NOMO-1 treated with dmso at 0.1 percent for 144 hours (cell line): ENCODE data around the gene MCRIP2.

Source experiments
- DNase-seq: peaks from one replicate; lab custom pipeline; 2025; ENCODE audit not compliant: unreplicated experiment; lab: John Stamatoyannopoulos, UW

Gene MCRIP2

GRCh38 chr16:616733-617586 lies 24.7 kb upstream of the MCRIP2 start:
- DNase-seq = no peak

DNA sequence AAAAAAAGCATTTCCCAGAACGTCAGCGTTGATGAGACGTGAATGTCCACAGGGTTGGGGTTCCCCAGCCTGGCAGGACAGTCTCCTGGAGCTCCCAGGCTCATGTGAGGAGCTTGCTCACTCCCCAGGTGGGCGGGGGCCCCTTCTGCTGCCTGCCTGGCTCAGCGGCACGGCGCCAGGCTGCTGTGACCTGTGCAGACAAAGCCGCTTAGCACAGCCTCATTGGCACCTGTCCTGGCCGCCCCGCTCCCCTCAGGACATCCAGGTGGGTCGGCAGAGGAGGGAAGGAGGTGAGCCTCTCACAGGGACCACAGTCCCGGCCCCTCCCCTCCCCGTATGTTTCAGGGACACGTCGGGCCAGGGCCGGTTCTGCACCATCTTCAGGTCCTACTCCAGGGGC lies 23.8 kb upstream of the MCRIP2 start:
- DNase-seq = no peak

GRCh38 chr16:619476-620100 lies 22.0 kb upstream of the MCRIP2 start:
- no peak for DNase-seq

DNA sequence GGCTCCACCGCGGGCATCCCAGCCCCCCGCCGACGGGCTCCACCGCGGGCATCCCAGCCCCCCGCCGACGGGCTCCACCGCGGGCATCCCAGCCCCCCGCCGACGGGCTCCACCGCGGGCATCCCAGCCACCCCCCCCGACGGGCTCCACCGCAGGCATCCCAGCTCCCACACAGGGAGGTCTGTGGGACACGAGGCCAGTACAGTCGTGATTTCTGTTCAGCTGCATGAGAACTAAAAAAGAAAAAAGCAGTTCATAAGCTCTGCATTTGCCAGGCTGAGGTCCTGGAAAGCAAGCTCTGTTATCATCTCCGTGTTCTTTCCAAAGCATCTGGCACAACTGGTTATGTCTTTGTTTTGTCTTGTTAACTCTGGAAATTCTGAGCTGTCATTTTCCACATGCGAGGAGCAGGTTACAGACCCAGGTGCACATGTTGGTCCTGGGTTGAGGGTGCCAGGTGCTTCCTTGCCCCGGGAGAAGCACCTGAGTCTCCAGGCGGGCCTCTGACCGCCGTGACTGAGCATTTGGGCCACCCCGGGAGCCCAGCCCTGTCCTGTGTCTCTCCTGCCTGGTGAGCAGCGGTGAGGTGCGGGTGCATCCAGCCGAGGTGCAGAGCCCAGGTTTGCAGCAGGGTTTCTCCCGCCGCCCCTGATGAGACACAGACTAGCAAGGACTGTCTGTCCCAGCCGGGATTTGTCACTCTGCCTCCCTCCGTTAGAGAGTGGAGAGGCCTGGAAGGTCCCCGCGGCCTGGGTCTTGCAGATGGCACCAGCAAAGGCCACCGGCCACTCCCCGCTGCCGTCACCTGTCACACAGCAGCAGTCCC lies 20.7 kb upstream of the MCRIP2 start:
- no peak for DNase-seq

DNA sequence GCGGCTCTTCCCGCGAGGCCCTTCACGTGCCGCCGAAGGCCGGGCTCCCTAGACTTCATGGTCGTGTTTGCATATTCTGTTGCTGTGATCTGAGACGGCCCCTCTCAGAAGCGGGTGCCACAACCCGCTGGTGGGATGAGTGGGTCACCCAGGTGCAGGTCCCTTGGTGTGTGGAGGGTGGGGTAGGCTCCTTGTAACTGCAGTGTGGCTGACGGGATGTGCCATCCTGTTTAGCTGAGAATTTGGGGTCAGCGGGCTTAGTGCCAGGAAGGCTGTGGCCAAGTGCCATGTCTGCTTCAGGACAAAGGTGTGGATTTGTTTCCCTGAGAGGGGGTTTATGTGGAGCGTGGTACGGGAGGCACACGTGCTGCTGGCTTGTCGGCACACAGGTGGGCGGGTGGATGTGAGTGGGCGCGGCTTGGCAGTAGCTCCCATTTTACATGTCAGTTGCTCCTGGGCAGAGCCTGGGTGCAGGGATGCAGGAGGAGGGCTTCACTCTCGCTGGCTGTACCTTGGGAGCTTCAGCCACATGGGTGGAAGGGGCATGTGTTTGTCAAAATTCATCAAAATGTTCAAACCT lies 20.0 kb upstream of the MCRIP2 start:
- DNase-seq = no peak

- no peak for DNase-seq
Measured at GRCh38 chr16:622920-623280, 18.7 kb upstream of the MCRIP2 start.

DNA sequence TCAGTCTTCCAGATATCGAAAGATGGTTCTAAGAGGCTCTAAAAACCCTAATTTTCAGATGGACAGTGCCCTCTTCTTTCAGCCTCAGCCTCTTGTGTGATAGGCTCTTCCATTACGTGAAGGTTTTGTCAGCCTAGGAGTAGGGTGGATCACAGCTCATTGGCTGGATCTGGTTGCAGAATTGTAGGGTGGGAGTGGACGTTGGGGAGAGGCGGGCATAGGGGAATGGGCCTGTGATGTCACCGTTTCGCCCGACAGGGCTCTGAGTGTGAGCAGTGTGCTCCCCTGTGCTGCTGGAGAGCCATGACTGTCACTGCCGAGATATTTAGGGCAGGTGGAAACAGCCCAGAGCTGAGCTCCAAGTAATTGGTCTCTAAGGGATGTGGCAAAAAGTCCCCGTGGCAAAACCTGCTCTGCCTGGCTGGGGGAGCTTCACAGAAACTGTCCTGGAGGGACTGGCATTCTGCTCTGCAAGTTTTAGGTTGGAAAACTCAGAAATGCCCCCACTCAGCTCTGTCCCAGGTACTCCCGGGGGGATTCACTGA lies 17.0 kb upstream of the MCRIP2 start:
- DNase-seq = no peak

GRCh38 chr16:625117-625976 lies 16.3 kb upstream of the MCRIP2 start:
- DNase-seq = no peak

DNA sequence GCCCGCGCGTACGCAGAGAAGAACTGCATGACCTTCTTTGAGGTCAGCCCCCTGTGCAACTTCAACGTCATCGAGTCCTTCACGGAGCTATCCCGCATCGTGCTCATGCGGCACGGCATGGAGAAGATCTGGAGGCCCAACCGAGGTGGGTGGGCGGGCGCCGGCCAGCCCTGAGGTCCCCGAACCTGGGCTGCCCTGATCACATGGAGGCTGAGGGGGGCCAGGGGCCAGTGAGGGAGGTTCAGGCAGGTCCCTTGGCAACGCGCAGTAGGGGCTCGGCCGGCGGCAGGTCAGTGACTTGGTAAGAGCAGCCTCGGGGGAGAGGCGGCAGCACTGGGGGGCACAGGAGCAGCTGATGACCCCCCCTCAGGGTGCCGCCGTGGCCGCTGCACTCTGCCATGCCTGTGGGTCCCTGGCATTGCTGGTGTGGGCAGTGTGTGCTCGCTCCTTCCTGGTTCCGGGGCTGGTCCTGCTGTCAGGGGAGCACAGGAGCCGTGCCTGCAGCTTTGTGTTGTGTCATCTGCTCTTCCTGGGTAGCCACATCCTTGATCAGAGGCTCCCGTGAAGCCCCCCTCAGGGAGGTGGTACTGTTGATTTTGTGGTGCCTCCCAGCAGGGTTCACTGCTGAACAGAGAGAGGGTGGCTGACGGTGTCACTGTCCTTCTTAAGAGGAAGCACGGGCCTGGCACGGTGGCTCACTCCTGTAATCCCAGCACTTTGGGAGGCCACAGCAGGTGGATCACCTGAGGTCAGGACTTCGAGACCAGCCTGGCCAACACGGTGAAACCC lies 15.5 kb upstream of the MCRIP2 start:
- no peak for DNase-seq

GRCh38 chr16:626787-627453 lies 14.7 kb upstream of the MCRIP2 start:
- DNase-seq = no peak

DNA sequence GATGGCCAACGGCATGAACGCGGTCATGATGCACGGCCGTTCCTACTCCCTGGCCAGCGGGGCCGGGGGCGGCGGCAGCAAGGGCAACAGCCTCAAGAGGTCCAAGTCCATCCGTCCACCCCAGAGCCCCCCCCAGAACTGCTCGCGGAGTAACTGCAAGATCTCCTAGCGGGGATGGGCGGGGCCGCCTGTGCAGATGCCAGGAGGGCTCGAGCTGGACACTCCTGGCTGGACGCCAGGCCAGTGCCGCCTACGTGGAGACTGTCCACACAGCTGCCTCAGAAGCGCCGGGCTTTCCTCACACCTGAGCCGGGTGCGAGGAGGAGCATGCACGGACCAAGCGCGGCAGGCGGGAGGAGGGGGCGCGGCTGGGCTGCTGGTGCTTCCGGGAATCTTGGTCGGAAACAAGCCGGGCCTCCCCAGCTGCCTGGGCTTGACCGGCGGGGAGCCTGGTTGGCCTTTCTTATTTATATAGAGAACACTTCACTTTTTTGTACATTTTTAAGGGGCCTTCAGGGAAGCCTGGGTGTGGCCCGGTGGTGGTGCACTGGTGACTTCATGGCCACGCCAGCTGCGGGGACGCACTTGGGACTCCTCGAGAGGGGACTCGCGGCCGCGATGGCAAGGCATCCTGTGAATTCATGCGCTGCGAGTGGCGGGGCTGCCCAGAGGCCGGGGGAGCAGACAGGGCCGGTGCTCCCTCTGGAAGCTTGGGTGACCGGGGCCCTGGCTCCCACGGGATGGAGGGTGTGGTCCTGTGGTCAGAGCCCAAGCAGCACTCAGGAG lies 14.0 kb upstream of the MCRIP2 start:
- no peak for DNase-seq

DNA sequence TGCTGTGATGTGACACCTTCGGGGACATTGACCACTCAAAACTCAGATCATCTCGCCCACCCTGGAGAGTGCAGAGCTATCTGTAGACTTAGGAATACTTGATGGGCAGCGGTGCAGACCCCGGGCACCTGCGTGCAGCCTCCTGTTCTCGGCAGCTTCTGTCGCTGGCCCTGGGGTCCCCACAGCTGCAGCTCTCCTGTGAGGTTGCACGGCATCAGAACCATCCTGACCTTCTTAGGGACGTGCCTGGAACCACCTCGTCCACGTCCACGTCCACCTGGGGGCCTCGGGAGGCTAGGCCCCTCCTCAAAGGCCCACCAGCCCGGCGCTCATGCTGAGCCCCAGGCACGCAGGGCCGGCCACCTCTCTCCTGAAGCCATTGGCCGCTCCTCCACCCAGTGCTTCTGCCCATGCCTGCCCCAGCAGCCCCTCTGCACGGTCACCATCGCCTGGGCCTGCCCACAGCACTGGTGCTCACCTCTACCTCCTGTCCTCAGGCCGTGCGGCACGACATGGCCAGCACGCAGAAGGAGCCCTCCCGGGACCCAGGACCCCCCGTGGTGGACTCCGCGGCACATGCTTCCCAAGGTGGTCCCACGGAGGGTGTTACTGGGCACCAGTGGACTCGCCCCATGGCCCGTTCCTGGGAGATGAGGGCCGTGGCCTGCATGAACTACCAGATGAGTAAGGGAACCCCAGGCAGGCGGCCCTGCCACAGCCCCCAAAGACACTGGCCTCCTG lies 13.1 kb upstream of the MCRIP2 start:
- DNase-seq = no peak

DNA sequence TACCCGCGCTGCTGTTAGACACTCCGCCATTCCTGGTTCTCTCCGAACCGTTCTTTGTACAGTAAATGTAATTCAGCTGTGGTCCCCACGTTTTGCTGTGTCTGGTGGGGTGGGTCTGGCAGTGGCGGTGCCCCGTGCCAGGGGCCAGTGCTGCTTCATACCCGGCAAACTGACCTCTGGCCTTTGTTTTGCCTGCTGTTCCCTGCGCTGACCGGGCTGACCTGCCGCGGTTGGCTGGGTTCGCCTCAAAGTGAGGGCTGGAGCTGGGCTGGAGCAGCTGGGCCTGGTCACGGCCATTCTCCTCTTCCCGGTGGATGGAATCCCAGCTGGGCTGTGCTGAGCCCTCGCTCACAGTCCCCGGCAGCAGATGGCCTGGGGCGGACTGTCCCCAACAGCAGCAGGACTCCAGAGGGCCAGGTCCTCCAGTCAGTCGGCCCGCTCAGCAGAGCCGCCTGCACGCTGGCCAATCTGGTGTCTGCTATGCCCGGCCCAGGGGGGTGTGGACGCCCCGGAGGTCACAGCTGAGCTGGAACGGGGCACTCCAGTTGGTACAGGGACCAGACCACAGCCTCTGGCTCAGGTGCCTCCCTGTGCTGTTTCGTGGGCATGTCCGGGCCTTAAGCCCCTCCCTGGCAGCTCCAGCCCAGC lies 12.3 kb upstream of the MCRIP2 start:
- no peak for DNase-seq

DNA sequence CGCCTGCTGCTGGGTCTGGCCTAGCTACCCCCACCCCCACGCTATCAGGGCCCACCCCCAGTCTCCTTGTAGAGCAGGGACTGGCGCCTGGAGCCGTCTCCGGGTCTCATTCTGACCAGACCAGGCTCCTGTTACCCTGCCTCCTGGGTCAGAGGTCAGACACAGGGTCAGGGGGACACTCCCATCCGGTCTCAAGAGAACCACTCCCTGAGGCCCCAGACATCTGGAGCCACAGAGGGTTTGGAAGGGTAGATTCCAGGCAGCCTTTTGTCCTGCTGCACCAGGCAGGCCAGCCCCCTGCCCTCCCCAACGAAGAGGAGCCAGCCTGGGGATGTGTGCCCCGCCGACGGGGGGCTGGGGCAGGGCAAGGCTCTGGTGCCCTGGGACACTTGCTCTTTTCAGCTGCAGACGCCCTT lies 11.8 kb upstream of the MCRIP2 start:
- DNase-seq = no peak

- no peak for DNase-seq
Measured at GRCh38 chr16:630249-630814, 11.3 kb upstream of the MCRIP2 start.

DNA sequence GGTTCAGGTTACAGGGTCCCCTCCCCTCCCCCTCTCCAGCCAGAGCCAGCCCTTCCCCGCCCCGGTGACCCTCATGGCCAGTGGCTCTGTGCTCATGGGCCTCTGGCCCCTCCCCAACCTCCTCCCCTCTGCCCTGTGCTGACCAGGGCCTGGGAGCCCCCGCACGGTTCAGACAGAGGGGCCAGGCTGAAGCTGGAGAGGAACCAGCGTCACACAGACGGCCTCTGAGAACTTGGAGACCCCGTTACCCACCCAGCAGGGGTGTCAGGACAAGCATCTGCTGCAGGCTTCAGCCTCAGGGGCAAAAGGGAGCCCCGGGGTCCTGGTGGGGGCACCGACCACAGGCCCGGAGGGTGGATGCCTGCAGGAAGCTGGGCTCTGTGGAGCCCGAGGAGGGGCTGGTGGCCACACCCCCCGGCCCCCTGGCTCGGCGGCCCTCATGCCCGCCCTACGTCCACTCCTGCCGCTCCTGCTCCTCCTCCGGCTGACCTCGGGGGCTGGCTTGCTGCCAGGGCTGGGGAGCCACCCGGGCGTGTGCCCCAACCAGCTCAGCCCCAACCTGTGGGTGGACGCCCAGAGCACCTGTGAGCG lies 10.7 kb upstream of the MCRIP2 start, which contains the start of gene WFIKKN1:
Gene WFIKKN1, plus strand, starts transcription at position 171 of the 591 bp plus-strand sequence. Its CDS starts 269 bp downstream, at position 440.
- DNase-seq = no peak
